HepG2 (cell line): ENCODE results near the gene DPY19L1. TPM values are rescaled to one million over a fixed set of nuclear protein-coding genes. Genes with fewer than 3 reads are reported as not detected.

Source experiments
- ADNP ChIP-seq: sonication (generic); formaldehyde crosslinking; IDR thresholded peaks from 2 replicates; pipeline ENCODE4 v1.4.0; 2020; ENCODE audit warnings: missing genetic modification reagents
- ARHGAP35 ChIP-seq: sonication (generic); formaldehyde crosslinking; IDR thresholded peaks from 2 replicates; pipeline ENCODE4 v1.9.0; 2022; ENCODE audit warnings: mild to moderate bottlenecking, inconsistent platforms, moderate library complexity, missing genetic modification reagents, borderline replicate concordance
- ATF6 ChIP-seq: sonication (generic); formaldehyde crosslinking; conservative IDR thresholded peaks from 2 replicates; pipeline ENCODE4 v1.4.0; 2020; ENCODE audit warnings: missing genetic modification reagents
- CSRNP1 ChIP-seq: sonication (generic); formaldehyde crosslinking; IDR thresholded peaks from 2 replicates; pipeline ENCODE4 v1.8.1; 2023; ENCODE audit warnings: mild to moderate bottlenecking, missing genetic modification reagents
- HNRNPH1 ChIP-seq: fragments of 200-400 bp; formaldehyde crosslinking; optimal IDR thresholded peaks from 2 replicates; pipeline ENCODE3; 2017; ENCODE audit warnings: mild to moderate bottlenecking, low read depth, low read length
- NFAT5 ChIP-seq: sonication (generic); formaldehyde crosslinking; IDR thresholded peaks from 2 replicates; pipeline ENCODE4 v1.4.0; 2020; ENCODE audit warnings: missing genetic modification reagents
- NPAS2 ChIP-seq: sonication (generic); formaldehyde crosslinking; IDR thresholded peaks from 2 replicates; pipeline ENCODE4 v1.8.0; 2022; ENCODE audit warnings: mild to moderate bottlenecking, missing genetic modification reagents, borderline replicate concordance
- NR1H2 ChIP-seq: sonication (generic); formaldehyde crosslinking; IDR thresholded peaks from 2 replicates; pipeline ENCODE4 v1.8.1; 2022; ENCODE audit warnings: low read depth, missing genetic modification reagents, borderline replicate concordance
- SMAD3 ChIP-seq: sonication (generic); formaldehyde crosslinking; IDR thresholded peaks from 2 replicates; pipeline ENCODE4 v1.4.0; 2020; ENCODE audit warnings: missing genetic modification reagents
- ZFP1 ChIP-seq: IDR thresholded peaks from 2 replicates; pipeline ENCODE4 v1.6.1; 2016
- ZHX1 ChIP-seq: sonication (generic); formaldehyde crosslinking; IDR thresholded peaks from 2 replicates; pipeline ENCODE4 v1.8.1; 2022; ENCODE audit warnings: low read depth, mild to moderate bottlenecking, missing genetic modification reagents
- ZNF101 ChIP-seq: sonication (generic); formaldehyde crosslinking; IDR thresholded peaks from 2 replicates; pipeline ENCODE4 v1.4.0; 2020; ENCODE audit warnings: mild to moderate bottlenecking, low read depth, missing genetic modification reagents, borderline replicate concordance
- ZNF24 ChIP-seq: fragments of 450-650 bp; IDR thresholded peaks from 2 replicates; pipeline ENCODE4 v1.6.1; 2017; ENCODE audit warnings: antibody characterized with exemption, mild to moderate bottlenecking
- ZNF546 ChIP-seq: sonication (generic); formaldehyde crosslinking; conservative IDR thresholded peaks from 2 replicates; pipeline ENCODE4 v1.8.1; 2023; ENCODE audit warnings: mild to moderate bottlenecking, missing genetic modification reagents
- polyA plus RNA-seq, 8 experiments: library from polyadenylated mRNA; depleted of rRNA in 3 of 8; stranded (reverse) in 7 of 8; unstranded in 1 of 8; fragments of >200 nt; fragmentation: Illumina TruSeq in 4 of 8; extraction: Trizol in 4 of 8; gene quantifications; 2 replicates each; pipeline versions ENCODE4 v1.2.1 to v1.2.3, GENCODE V29; 2011 to 2016; ENCODE audit warnings: low read depth in 4 of 8, missing spikeins in 1 of 8, mixed read lengths in 1 of 8; ENCODE audit not compliant: insufficient read depth in 1 of 8
- total RNA-seq, 5 experiments: library from RNA; depleted of rRNA; stranded (reverse); fragments of >200 nt; fragmentation: Illumina TruSeq; extraction: Trizol; gene quantifications; 2 replicates each; pipeline ENCODE4 v1.2.3, GENCODE V29; 2016; ENCODE audit warnings: low read depth in 1 of 5
- TF ChIP-seq, protein P1 (sequence below): fragments of 450-650 bp; IDR thresholded peaks from 2 replicates; pipeline ENCODE4 v1.6.1; 2017
- TF ChIP-seq, protein P2 (sequence below): sonication (generic); formaldehyde crosslinking; IDR thresholded peaks from 2 replicates; pipeline ENCODE4 v1.8.0; 2022; ENCODE audit warnings: missing genetic modification reagents, mild to moderate bottlenecking, borderline replicate concordance

The DPY19L1 gene
- total and polyA plus RNA-seq, 2 of the 13 experiments (the other 11 are each of a cell fraction or from before 2014, with no cell fraction given) = 18.9 to 32.6 TPM

GRCh38 chr7:34939175-34939574 is 98.1 kb downstream of the DPY19L1 start (continued):
- TF ChIP-seq NFAT5 (CRISPR knock-in tag) (no peak), ZNF24 (no peak), ZNF101 (CRISPR knock-in tag) (no peak), ATF6 (no peak), ARHGAP35 (no peak), ZFP1 (CRISPR knock-in tag) (no peak), ADNP (CRISPR knock-in tag) (no peak), ZNF546 (CRISPR knock-in tag) (no peak), NPAS2 (CRISPR knock-in tag) (no peak), CSRNP1 (CRISPR knock-in tag) (no peak), HNRNPH1 (no peak), NR1H2 (no peak), ZHX1 (CRISPR knock-in tag) (no peak), SMAD3 (peak; percentile 38; the same call in 1 of the 2 replicates)
- TF ChIP-seq, protein P1, sequence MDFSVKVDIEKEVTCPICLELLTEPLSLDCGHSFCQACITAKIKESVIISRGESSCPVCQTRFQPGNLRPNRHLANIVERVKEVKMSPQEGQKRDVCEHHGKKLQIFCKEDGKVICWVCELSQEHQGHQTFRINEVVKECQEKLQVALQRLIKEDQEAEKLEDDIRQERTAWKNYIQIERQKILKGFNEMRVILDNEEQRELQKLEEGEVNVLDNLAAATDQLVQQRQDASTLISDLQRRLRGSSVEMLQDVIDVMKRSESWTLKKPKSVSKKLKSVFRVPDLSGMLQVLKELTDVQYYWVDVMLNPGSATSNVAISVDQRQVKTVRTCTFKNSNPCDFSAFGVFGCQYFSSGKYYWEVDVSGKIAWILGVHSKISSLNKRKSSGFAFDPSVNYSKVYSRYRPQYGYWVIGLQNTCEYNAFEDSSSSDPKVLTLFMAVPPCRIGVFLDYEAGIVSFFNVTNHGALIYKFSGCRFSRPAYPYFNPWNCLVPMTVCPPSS = no peak
- TF ChIP-seq, protein P2, sequence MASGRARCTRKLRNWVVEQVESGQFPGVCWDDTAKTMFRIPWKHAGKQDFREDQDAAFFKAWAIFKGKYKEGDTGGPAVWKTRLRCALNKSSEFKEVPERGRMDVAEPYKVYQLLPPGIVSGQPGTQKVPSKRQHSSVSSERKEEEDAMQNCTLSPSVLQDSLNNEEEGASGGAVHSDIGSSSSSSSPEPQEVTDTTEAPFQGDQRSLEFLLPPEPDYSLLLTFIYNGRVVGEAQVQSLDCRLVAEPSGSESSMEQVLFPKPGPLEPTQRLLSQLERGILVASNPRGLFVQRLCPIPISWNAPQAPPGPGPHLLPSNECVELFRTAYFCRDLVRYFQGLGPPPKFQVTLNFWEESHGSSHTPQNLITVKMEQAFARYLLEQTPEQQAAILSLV (CRISPR knock-in tag) = no peak
